A673 (cell line): ENCODE measurements around the gene TIRAP. TPM values are rescaled to one million over a fixed set of nuclear protein-coding genes. Genes with fewer than 3 reads are reported as not detected.

ENCODE experiments used
- Bru-seq: library from RNA; stranded (reverse); fragments of 400-500 nt; gene quantifications from one replicate; lab custom pipeline; 2021; lab: Mats Ljungman, UMichigan
- BruChase-seq, 2 experiments: library from RNA; stranded (reverse); fragments of 400-500 nt; gene quantifications; one replicate each; lab custom pipeline; 2021; lab: Mats Ljungman, UMichigan
- BruUV-seq: library from RNA; stranded (reverse); fragments of 400-500 nt; replicated peaks from 2 replicates; lab custom pipeline; 2021; lab: Mats Ljungman, UMichigan
- CTCF ChIA-PET: fragments of 300-600 bp; sonication (Branson Sonifier 250); formaldehyde crosslinking; loops from one replicate; lab custom pipeline; 2022; ENCODE audit warnings: antibody characterized with exemption; lab: Charles Lee
- POLR2A ChIA-PET: fragments of 300-600 bp; sonication (Branson Sonifier 250); formaldehyde crosslinking; loops from one replicate; lab custom pipeline; 2022; ENCODE audit warnings: antibody characterized with exemption; ENCODE audit not compliant: low non-redundant PET; lab: Charles Lee
- DNase-seq: peaks from one replicate; pipeline ENCODE4 v3.0.0-alpha.2; 2015; ENCODE audit warnings: low spot score
- H3K27ac ChIP-seq: fragments of 200-600 bp; sonication (generic); 2 replicates; pipeline ENCODE4 v1.5.1; 2016; ENCODE audit warnings: mixed run types, low read depth, mild to moderate bottlenecking, mixed read lengths, antibody characterized with exemption, low read length; ENCODE audit not compliant: poor library complexity, severe bottlenecking
- H3K27me3 ChIP-seq: fragments of 200-600 bp; sonication (generic); replicated peaks from 2 replicates; pipeline ENCODE4 v1.6.1; 2017; ENCODE audit warnings: mixed run types, low read depth, mild to moderate bottlenecking, mixed read lengths, antibody characterized with exemption, low read length; ENCODE audit not compliant: insufficient read depth, poor library complexity
- H3K36me3 ChIP-seq: fragments of 200-600 bp; sonication (generic); 2 replicates; pipeline ENCODE4 v1.6.1; 2016; ENCODE audit warnings: mixed run types, mild to moderate bottlenecking, mixed read lengths, antibody characterized with exemption, low read length; ENCODE audit not compliant: insufficient read depth, poor library complexity, severe bottlenecking
- H3K4me1 ChIP-seq: fragments of 200-600 bp; sonication (generic); 2 replicates; pipeline ENCODE4 v1.6.1; 2017; ENCODE audit warnings: mixed run types, mild to moderate bottlenecking, mixed read lengths, antibody characterized with exemption, low read length; ENCODE audit not compliant: insufficient read depth, poor library complexity, severe bottlenecking
- H3K4me3 ChIP-seq: fragments of 200-600 bp; sonication (generic); 2 replicates; pipeline ENCODE4 v1.5.1; 2016; ENCODE audit warnings: low read depth, mixed run types, mild to moderate bottlenecking, mixed read lengths, low read length; ENCODE audit not compliant: poor library complexity, severe bottlenecking
- H3K9me3 ChIP-seq: fragments of 200-600 bp; sonication (generic); 2 replicates; pipeline ENCODE4 v1.6.1; 2016; ENCODE audit warnings: mixed run types, low read depth, mild to moderate bottlenecking, mixed read lengths, antibody characterized with exemption, low read length; ENCODE audit not compliant: poor library complexity, severe bottlenecking
- EZH2 ChIP-seq: fragments of 200-600 bp; sonication (generic); IDR thresholded peaks from 2 replicates; pipeline ENCODE4 v1.6.1; 2017; ENCODE audit warnings: borderline replicate concordance, low read depth, mild to moderate bottlenecking, mixed read lengths, antibody characterized with exemption, low read length; ENCODE audit not compliant: poor library complexity, severe bottlenecking
- intact Hi-C: fragments of 100-400 bp; cut with micrococcal nuclease; formaldehyde crosslinking; loops from one replicate; pipeline ENCODE4 v1.10.0; 2022; ENCODE audit not compliant: unreplicated experiment
- long read RNA-seq: library from polyadenylated mRNA; stranded (forward); transcript quantifications from one replicate; pipeline ENCODE4 v2.0.0, GENCODE V29; 2022
- total RNA-seq: library from RNA; stranded (reverse); gene quantifications from 2 replicates; pipeline ENCODE4 v1.2.3, GENCODE V29; 2021
- TF ChIP-seq, protein P1 (sequence below): fragments of 300-800, 200-600 bp; sonication (generic); conservative IDR thresholded peaks from 2 replicates; pipeline ENCODE4 v1.5.1; 2017; ENCODE audit warnings: low read depth, mild to moderate bottlenecking, antibody characterized with exemption, low read length, moderate library complexity, mixed read lengths

Gene TIRAP
- total RNA-seq (11.3 and 14.5 TPM in 2 replicates), Bru-seq, nascent RNA (percentile 63 among the genes with signal in this experiment), BruChase-seq, experiment 1, labeled RNA remaining after a 2-hour chase (percentile 60 among the genes with signal in this experiment), BruChase-seq, experiment 2, labeled RNA remaining after a 6-hour chase (percentile 64 among the genes with signal in this experiment)
- long read RNA-seq, partial matches to known transcripts = 3 of 7 reads
- long read RNA-seq, other reads (novel, unspliced or antisense) = 4 of 7 reads

GRCh38 chr11:126282736-126283591 lies at the start of gene TIRAP:
TIRAP (plus strand) TSS chr11:126283093; CDS start chr11:126290895, 7,802 bp downstream.
- TF ChIP-seq, protein P1, sequence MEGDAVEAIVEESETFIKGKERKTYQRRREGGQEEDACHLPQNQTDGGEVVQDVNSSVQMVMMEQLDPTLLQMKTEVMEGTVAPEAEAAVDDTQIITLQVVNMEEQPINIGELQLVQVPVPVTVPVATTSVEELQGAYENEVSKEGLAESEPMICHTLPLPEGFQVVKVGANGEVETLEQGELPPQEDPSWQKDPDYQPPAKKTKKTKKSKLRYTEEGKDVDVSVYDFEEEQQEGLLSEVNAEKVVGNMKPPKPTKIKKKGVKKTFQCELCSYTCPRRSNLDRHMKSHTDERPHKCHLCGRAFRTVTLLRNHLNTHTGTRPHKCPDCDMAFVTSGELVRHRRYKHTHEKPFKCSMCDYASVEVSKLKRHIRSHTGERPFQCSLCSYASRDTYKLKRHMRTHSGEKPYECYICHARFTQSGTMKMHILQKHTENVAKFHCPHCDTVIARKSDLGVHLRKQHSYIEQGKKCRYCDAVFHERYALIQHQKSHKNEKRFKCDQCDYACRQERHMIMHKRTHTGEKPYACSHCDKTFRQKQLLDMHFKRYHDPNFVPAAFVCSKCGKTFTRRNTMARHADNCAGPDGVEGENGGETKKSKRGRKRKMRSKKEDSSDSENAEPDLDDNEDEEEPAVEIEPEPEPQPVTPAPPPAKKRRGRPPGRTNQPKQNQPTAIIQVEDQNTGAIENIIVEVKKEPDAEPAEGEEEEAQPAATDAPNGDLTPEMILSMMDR = no peak
- TF ChIP-seq EZH2 = no peak
- peak; percentile 68 for DNase-seq
- Histone ChIP-seq H3K4me1 (peaks cover 8% of the 10 kb centered on the region), H3K27ac (peak within 1 kb of the TSS; percentile 76), H3K4me3 (peak within 1 kb of the TSS; percentile 71), H3K9me3 (no peaks in the 10 kb centered on the region), H3K36me3 (no peaks in the 10 kb centered on the region), H3K27me3 (no peaks in the 10 kb centered on the region)
- intact Hi-C loops = no loop called here
- no TSS peak for BruUV-seq
- ChIA-PET CTCF (no interaction called here), POLR2A (interaction anchor here (0.7 kb wide), 1 partner anchor 274 kb away, joined by 4 read pairs; no protein-coding TSS in a partner anchor)

DNA sequence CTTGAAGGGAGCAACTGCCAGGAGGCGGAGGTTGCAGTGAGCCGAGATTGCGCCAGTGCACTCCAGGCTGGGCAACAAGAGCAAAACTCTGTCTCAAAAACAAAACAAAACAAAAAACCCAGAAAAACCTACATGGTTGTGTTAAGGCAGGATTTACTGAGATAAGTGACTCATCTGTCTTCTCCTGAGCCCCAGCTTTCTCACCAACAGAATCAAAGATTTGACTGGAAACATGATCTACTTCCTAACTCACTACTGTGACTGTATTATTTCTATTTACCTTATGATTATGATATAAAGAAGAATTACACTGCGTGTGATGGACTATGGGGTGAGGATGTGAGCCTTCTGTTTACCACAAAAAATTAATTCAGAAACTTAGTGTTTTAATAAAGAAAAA lies 49.5 kb upstream of the TIRAP start:
- POLR2A ChIA-PET = no interaction called here
- H3K9me3 ChIP-seq = no peaks in the 10 kb centered on the region
- BruUV-seq = no TSS peak
- no peaks in the 10 kb centered on the region for H3K36me3 ChIP-seq
- no peak for DNase-seq
- intact Hi-C loops = no loop called here
- no peak overlapping the region for H3K27ac ChIP-seq
- peaks cover 29% of the 10 kb centered on the region for H3K4me1 ChIP-seq
- H3K27me3 ChIP-seq = no peaks in the 10 kb centered on the region
- H3K4me3 ChIP-seq = no peak overlapping the region
- CTCF ChIA-PET = no interaction called here
- TF ChIP-seq, protein P1 = no peak

DNA sequence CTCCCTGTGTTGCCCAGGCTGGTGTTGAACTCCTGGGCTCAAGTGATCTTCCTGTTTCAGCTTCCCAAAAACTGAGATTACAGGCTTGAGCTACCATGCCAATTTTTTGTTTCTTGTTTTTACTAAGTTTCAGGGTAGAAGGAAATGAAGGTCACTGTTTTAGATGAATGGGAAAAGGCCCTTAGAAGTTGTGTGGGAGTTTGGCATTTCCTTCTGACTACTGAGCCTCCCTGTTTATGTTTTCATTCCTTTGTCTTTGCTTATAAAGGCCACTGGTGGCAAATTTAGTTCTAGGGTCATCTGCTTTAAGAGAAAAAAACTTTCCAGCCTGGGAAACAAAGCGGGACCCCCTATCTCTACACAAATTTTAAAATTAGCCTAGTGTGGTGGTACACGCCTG lies 36.3 kb upstream of the TIRAP start:
- Histone ChIP-seq H3K4me3 (no peak overlapping the region), H3K9me3 (no peaks in the 10 kb centered on the region), H3K27ac (peak overlapping the region; percentile 35), H3K36me3 (peaks cover 26% of the 10 kb centered on the region), H3K4me1 (no peaks in the 10 kb centered on the region), H3K27me3 (no peaks in the 10 kb centered on the region)
- BruUV-seq = no TSS peak
- CTCF ChIA-PET = interaction anchor here (0.7 kb wide), 1 partner anchor 241 kb away, joined by 3 read pairs; no protein-coding TSS in a partner anchor
- POLR2A ChIA-PET = no interaction called here
- TF ChIP-seq, protein P1 = no peak
- TF ChIP-seq EZH2 = no peak
- peak; percentile 49 for DNase-seq
- intact Hi-C loops = no loop called here
